Kidney (tissue), 14 donors: ENCODE results near the gene PDGFB. TPM values are rescaled to one million over a fixed set of nuclear protein-coding genes. Genes with fewer than 3 reads are reported as not detected.

Source experiments
- DNase-seq, 5 donors: peaks; one replicate each; pipeline ENCODE4 v3.0.0-alpha.2; 2013 to 2020
- FAIRE-seq: peaks from 2 replicates; lab custom pipeline; 2012; peaks lifted over from hg19 to GRCh38; lab: Jason Lieb, UNC
- H3K27ac ChIP-seq, 2 donors: one replicate each; pipeline ENCODE4 v1.7.0; 2013; ENCODE audit warnings: low read depth in 2 of 2, low read length in 2 of 2, inconsistent platforms in 1 of 2
- H3K27me3 ChIP-seq: one replicate; pipeline ENCODE4 v1.7.1; 2013; ENCODE audit warnings: low read length, inconsistent platforms; ENCODE audit not compliant: control insufficient read depth, insufficient read depth
- H3K36me3 ChIP-seq, 3 donors: one replicate each; pipeline versions ENCODE4 v1.7.0 to v1.7.1; 2013; ENCODE audit warnings: low read length in 3 of 3, control low read depth in 1 of 3, inconsistent platforms in 1 of 3; ENCODE audit not compliant: insufficient read depth in 3 of 3, control insufficient read depth in 2 of 3
- H3K4me1 ChIP-seq, 3 donors: one replicate each; pipeline versions ENCODE4 v1.7.0 to v1.7.1; 2013; ENCODE audit warnings: low read length in 3 of 3, inconsistent platforms in 1 of 3, low read depth in 1 of 3; ENCODE audit not compliant: control insufficient read depth in 2 of 3, insufficient read depth in 2 of 3
- H3K4me3 ChIP-seq, 3 donors: one replicate each; pipeline versions ENCODE4 v1.7.0 to v1.8.1; 2013; ENCODE audit warnings: low read length in 3 of 3, control low read depth in 1 of 3, inconsistent platforms in 1 of 3
- H3K9ac ChIP-seq, 3 donors: one replicate each; pipeline versions ENCODE4 v1.7.0 to v1.7.1; 2013; ENCODE audit warnings: low read length in 3 of 3, control low read depth in 1 of 3, inconsistent platforms in 1 of 3
- H3K9me3 ChIP-seq, 3 donors: one replicate each; pipeline versions ENCODE4 v1.7.0 to v1.7.1; 2013; ENCODE audit warnings: low read length in 3 of 3, control low read depth in 1 of 3, inconsistent platforms in 1 of 3; ENCODE audit not compliant: control insufficient read depth in 2 of 3, insufficient read depth in 1 of 3
- CTCF ChIP-seq: IDR thresholded peaks from 3 replicates; pipeline ENCODE4 v1.5.1; 2012; ENCODE audit warnings: mild to moderate bottlenecking, moderate library complexity, borderline replicate concordance; ENCODE audit not compliant: insufficient read depth; ENCODE audit errors: extremely low read depth
- intact Hi-C: fragments of 100-400 bp; cut with DNase I; formaldehyde crosslinking; loops from one replicate; pipeline ENCODE4 v1.11.1; 2022
- polyA plus RNA-seq: library from polyadenylated mRNA; stranded (reverse); fragments of 350-450 nt; fragmentation: Illumina TruSeq; extraction: RNeasy Lipid Tissue Mini Kit (QIAGEN cat#74804); gene quantifications from one replicate; pipeline ENCODE4 v1.2.3, GENCODE V29; 2014; ENCODE audit warnings: low read depth, low replicate concordance; ENCODE audit not compliant: insufficient read depth
- total RNA-seq: library from RNA; stranded (reverse); fragmentation: NEBNext Ultra II Directional; extraction: Animal tissue kit (Norgen Biotek cat#: 25700); gene quantifications from one replicate; pipeline ENCODE4 v1.2.1, GENCODE V29; 2021
- donor health status: control.
- donor health status: control.
- donor health status: control.
- donor health status: control.
- donor health status: control.
- donor health status: DM: yes; HTN: yes; CAD: no.
- donor health status: Normal renal cell carcinoma (clear cell type).

PDGFB gene
- total and polyA plus RNA-seq, 2 donors from 2014 or later, result 10.4 to 14.2 TPM

GRCh38 chr22:39254789-39255298 lies 10.1 kb upstream of the PDGFB start:
- Histone ChIP-seq H3K9me3 (no peaks in the 10 kb centered on the region), H3K36me3 (no peaks in the 10 kb centered on the region), H3K27me3 (no peaks in the 10 kb centered on the region), H3K4me1 (peaks cover 0 to 23% (median 6%) of the 10 kb centered on the region in 3 donors), H3K27ac (peak overlapping the region; percentile 76 to 77), H3K4me3 (no peak overlapping the region), H3K9ac (peak overlapping the region in 1 of 3 donors; percentile 55)
- peak in 1 of 5 donors; percentile 54 for DNase-seq
- intact Hi-C loops, result no loop called here
- no peak for TF ChIP-seq CTCF
- no peak for FAIRE-seq

GRCh38 chr22:39254122-39254521 lies 9.3 kb upstream of the PDGFB start:
- no peak overlapping the region for H3K4me3 ChIP-seq
- H3K36me3 ChIP-seq, result no peaks in the 10 kb centered on the region
- FAIRE-seq, result no peak
- H3K9ac ChIP-seq, result peak overlapping the region in 1 of 3 donors; percentile 55
- intact Hi-C loops, result no loop called here
- no peak for DNase-seq
- H3K4me1 ChIP-seq, result peaks cover 0 to 23% (median 6%) of the 10 kb centered on the region in 3 donors
- peak overlapping the region in 1 of 2 donors; percentile 69 for H3K27ac ChIP-seq
- no peaks in the 10 kb centered on the region for H3K9me3 ChIP-seq
- TF ChIP-seq CTCF, result no peak
- H3K27me3 ChIP-seq, result no peaks in the 10 kb centered on the region

- intact Hi-C loops, result no loop called here
- H3K27ac ChIP-seq, result peak overlapping the region; percentile 8 to 69
- no peak for FAIRE-seq
- H3K9ac ChIP-seq, result peak overlapping the region in 1 of 3 donors; percentile 55
- H3K4me3 ChIP-seq, result no peak overlapping the region
- peaks cover 0 to 23% (median 6%) of the 10 kb centered on the region in 3 donors for H3K4me1 ChIP-seq
- H3K9me3 ChIP-seq, result no peaks in the 10 kb centered on the region
- no peak for TF ChIP-seq CTCF
- no peaks in the 10 kb centered on the region for H3K36me3 ChIP-seq
- DNase-seq, result peak; percentile 66 to 89 (median 86)
- no peaks in the 10 kb centered on the region for H3K27me3 ChIP-seq
Observed at GRCh38 chr22:39253435-39254070, 8.8 kb upstream of the PDGFB start.
